ENCODE results near the gene CALHM4.
"Not testable (repeated sequence)": the region's sequence is repeated elsewhere in the genome, so short reads cannot be mapped to it uniquely, and the experiment has no call there.

The CALHM4 gene

GRCh38 chr6:116579143-116579542, 25.6 kb downstream of the CALHM4 start:
- no peak for FAIRE-seq

GRCh38 chr6:116580198-116580597, 26.6 kb downstream of the CALHM4 start:
- no peak for FAIRE-seq

- FAIRE-seq: no peak
These were observed 32.7 kb downstream of the CALHM4 start for GRCh38 chr6:116586276-116586675.

- FAIRE-seq: no peak
These were observed 33.2 kb downstream of the CALHM4 start for GRCh38 chr6:116586738-116587137.

GRCh38 chr6:116595247-116595646, 41.7 kb downstream of the CALHM4 start:
- no peak for FAIRE-seq

- FAIRE-seq: no peak
These were observed 43.3 kb downstream of the CALHM4 start for GRCh38 chr6:116596815-116597214.

- FAIRE-seq: not testable (repeated sequence)
These were observed 50.4 kb downstream of the CALHM4 start for GRCh38 chr6:116603916-116604315.

- FAIRE-seq: not testable (repeated sequence)
These were observed 51.3 kb downstream of the CALHM4 start for GRCh38 chr6:116604868-116605267.

- FAIRE-seq: no peak
These were observed 52.4 kb downstream of the CALHM4 start for GRCh38 chr6:116605935-116606334.

All from colon (tissue), 2 donors.